ENCODE results near the gene COG1. TPM values are rescaled to one million over a fixed set of nuclear protein-coding genes. Genes with fewer than 3 reads are reported as not detected.

COG1 gene
- total and polyA plus RNA-seq, 2 donors (not counting 3 experiments of a cell fraction or from before 2014, with no cell fraction given): 26.2 to 39.0 TPM

- ChIA-PET CTCF (interaction anchor here (13.5 kb wide), 1 partner anchor 461 kb away, joined by 236 read pairs; no protein-coding TSS in a partner anchor), POLR2A (no interaction called here)
- H3K79me2 ChIP-seq (ENCODE audit: control insufficient read depth, insufficient read depth, low read length): no peaks in the 10 kb centered on the region
- no peak overlapping the region for H3K4me2 ChIP-seq (ENCODE audit: insufficient read depth, low read length)
- H3K9ac ChIP-seq (replicated peaks; ENCODE audit: extremely low read depth, insufficient read depth, low read length): no peak overlapping the region
- no peak for FAIRE-seq
- H3K4me3 ChIP-seq (replicated peaks in 1 of 3; ENCODE audit: insufficient read depth in 1 of 3, low read depth in 1 of 3, low read length in 3 of 3): no peak overlapping the region
- peaks cover 4% of the 10 kb centered on the region for H3K4me1 ChIP-seq (ENCODE audit: control insufficient read depth, extremely low read depth, insufficient read depth, low read length)
- dilution Hi-C loops (cut with MboI; ENCODE audit: extremely low pct_ligation_motif_present, low sequenced_read_pairs): no loop called here
- H3K36me3 ChIP-seq (ENCODE audit: control insufficient read depth in 2 of 2, extremely low read depth in 1 of 2, insufficient read depth in 2 of 2, low read length in 2 of 2): no peaks in the 10 kb centered on the region
- intact Hi-C loops (cut with micrococcal nuclease): no loop called here
- H3K27ac ChIP-seq (ENCODE audit: insufficient read depth, low read depth, low read length): no peak overlapping the region
- no peaks in the 10 kb centered on the region for H3K27me3 ChIP-seq (ENCODE audit: control insufficient read depth in 2 of 2, insufficient read depth in 2 of 2, low read length in 2 of 2)
- BruUV-seq (replicated peaks): no TSS peak
- no peak for TF ChIP-seq POLR2A (IDR thresholded peaks at IDR 0.05; ENCODE audit: low read depth, low read length)
- TF ChIP-seq GATA2 (IDR thresholded peaks at IDR 0.05; ENCODE audit: insufficient read depth, insufficient read length, low read depth, low read length): no peak
- no peak for TF ChIP-seq CTCF (IDR thresholded peaks at IDR 0.05; ENCODE audit: extremely low read depth in 1 of 2, insufficient read depth in 1 of 2, low read depth in 1 of 2, low read length in 2 of 2)
- no peak for TF ChIP-seq FOS (IDR thresholded peaks at IDR 0.05; ENCODE audit: borderline replicate concordance, insufficient read depth, low read length)
- no peak for TF ChIP-seq MYC (IDR thresholded peaks at IDR 0.05; ENCODE audit: low read depth, low read length)
- TF ChIP-seq JUN (IDR thresholded peaks at IDR 0.05; ENCODE audit: borderline replicate concordance, insufficient read depth, insufficient read length, low read depth): no peak
- no peak for TF ChIP-seq EZH2 (IDR thresholded peaks at IDR 0.05; ENCODE audit: borderline replicate concordance, low read depth, low read length, severe bottlenecking)
- no peak for TF ChIP-seq POLR2AphosphoS5 (IDR thresholded peaks at IDR 0.05; ENCODE audit: insufficient read depth, low read depth, low read length)
- TF ChIP-seq MAX (IDR thresholded peaks at IDR 0.05; ENCODE audit: insufficient read depth, insufficient read length): no peak
- DNase-seq (ENCODE audit: low read depth, low spot score): no peak
- H3K9me3 ChIP-seq (replicated peaks; ENCODE audit: control insufficient read depth, insufficient read depth, low read length): no peaks in the 10 kb centered on the region
- H4K20me1 ChIP-seq (replicated peaks; ENCODE audit: control insufficient read depth, extremely low read depth, insufficient read depth, low read length): no peaks in the 10 kb centered on the region
- H2AFZ ChIP-seq (ENCODE audit: low read depth, low read length): no peak overlapping the region
- no peaks in the 10 kb centered on the region for H3K9me1 ChIP-seq (replicated peaks; ENCODE audit: control insufficient read depth, extremely low read depth, insufficient read depth, low read length)
Observed at GRCh38 chr17:73187203-73187769, 5.6 kb upstream of the COG1 start.

Data from endothelial cell of umbilical vein (primary cell).